Ishikawa (cell line): Measurements from ENCODE around the gene FGGY.

Experiments used
- CEBPB ChIP-seq: IDR thresholded peaks from 2 replicates; pipeline ENCODE4 v1.6.1; 2012
- CREB1 ChIP-seq: IDR thresholded peaks from 2 replicates; pipeline ENCODE4 v1.6.1; 2012; ENCODE audit warnings: low read depth
- EGR1 ChIP-seq: IDR thresholded peaks from 2 replicates; pipeline ENCODE4 v1.6.1; 2012
- EP300 ChIP-seq: IDR thresholded peaks from 2 replicates; pipeline ENCODE4 v1.6.1; 2012; ENCODE audit warnings: borderline replicate concordance
- FOXM1 ChIP-seq: IDR thresholded peaks from 2 replicates; pipeline ENCODE4 v1.6.1; 2012; ENCODE audit warnings: low read depth, borderline replicate concordance
- NFIC ChIP-seq: IDR thresholded peaks from 2 replicates; pipeline ENCODE4 v1.6.1; 2012
- RAD21 ChIP-seq: IDR thresholded peaks from 2 replicates; pipeline ENCODE4 v1.6.1; 2012; ENCODE audit warnings: low read depth
- TAF1 ChIP-seq: IDR thresholded peaks from 2 replicates; pipeline ENCODE4 v1.6.1; 2012; ENCODE audit warnings: low read depth, mild to moderate bottlenecking
- TEAD4 ChIP-seq: IDR thresholded peaks from 2 replicates; pipeline ENCODE4 v1.6.1; 2012
- YY1 ChIP-seq: IDR thresholded peaks from 2 replicates; pipeline ENCODE4 v1.6.1; 2012; ENCODE audit warnings: low read depth
- ZBTB7A ChIP-seq: IDR thresholded peaks from 2 replicates; pipeline ENCODE4 v1.6.1; 2012; ENCODE audit warnings: low read depth
- TF ChIP-seq, protein P1 (sequence below): IDR thresholded peaks from 2 replicates; pipeline ENCODE4 v1.6.1; 2012
- TF ChIP-seq, protein P2 (sequence below): IDR thresholded peaks from 2 replicates; pipeline ENCODE4 v1.6.1; 2012; ENCODE audit warnings: low read depth, mild to moderate bottlenecking
- TF ChIP-seq, protein P3 (sequence below): IDR thresholded peaks from 2 replicates; pipeline ENCODE4 v1.6.1; 2012

GRCh38 chr1:59532102-59532501 is 235.2 kb downstream of the FGGY start:
- TF ChIP-seq, protein P1, sequence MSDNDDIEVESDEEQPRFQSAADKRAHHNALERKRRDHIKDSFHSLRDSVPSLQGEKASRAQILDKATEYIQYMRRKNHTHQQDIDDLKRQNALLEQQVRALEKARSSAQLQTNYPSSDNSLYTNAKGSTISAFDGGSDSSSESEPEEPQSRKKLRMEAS = no peak
- TF ChIP-seq EP300 (no peak), CREB1 (no peak), YY1 (no peak), CEBPB (no peak), FOXM1 (no peak), ZBTB7A (no peak), RAD21 (no peak), EGR1 (no peak), NFIC (no peak), TAF1 (no peak), TEAD4 (no peak)
- TF ChIP-seq, protein P2, sequence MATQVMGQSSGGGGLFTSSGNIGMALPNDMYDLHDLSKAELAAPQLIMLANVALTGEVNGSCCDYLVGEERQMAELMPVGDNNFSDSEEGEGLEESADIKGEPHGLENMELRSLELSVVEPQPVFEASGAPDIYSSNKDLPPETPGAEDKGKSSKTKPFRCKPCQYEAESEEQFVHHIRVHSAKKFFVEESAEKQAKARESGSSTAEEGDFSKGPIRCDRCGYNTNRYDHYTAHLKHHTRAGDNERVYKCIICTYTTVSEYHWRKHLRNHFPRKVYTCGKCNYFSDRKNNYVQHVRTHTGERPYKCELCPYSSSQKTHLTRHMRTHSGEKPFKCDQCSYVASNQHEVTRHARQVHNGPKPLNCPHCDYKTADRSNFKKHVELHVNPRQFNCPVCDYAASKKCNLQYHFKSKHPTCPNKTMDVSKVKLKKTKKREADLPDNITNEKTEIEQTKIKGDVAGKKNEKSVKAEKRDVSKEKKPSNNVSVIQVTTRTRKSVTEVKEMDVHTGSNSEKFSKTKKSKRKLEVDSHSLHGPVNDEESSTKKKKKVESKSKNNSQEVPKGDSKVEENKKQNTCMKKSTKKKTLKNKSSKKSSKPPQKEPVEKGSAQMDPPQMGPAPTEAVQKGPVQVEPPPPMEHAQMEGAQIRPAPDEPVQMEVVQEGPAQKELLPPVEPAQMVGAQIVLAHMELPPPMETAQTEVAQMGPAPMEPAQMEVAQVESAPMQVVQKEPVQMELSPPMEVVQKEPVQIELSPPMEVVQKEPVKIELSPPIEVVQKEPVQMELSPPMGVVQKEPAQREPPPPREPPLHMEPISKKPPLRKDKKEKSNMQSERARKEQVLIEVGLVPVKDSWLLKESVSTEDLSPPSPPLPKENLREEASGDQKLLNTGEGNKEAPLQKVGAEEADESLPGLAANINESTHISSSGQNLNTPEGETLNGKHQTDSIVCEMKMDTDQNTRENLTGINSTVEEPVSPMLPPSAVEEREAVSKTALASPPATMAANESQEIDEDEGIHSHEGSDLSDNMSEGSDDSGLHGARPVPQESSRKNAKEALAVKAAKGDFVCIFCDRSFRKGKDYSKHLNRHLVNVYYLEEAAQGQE = no peak
- TF ChIP-seq, protein P3, sequence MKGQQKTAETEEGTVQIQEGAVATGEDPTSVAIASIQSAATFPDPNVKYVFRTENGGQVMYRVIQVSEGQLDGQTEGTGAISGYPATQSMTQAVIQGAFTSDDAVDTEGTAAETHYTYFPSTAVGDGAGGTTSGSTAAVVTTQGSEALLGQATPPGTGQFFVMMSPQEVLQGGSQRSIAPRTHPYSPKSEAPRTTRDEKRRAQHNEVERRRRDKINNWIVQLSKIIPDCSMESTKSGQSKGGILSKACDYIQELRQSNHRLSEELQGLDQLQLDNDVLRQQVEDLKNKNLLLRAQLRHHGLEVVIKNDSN = no peak
